ENCODE results near the gene STX7.

Gene STX7

GRCh38 chr6:132410830-132411229 lies 102.1 kb downstream of the STX7 start:
- CTCF ChIA-PET, result no interaction called here

GRCh38 chr6:132405143-132405915 lies 107.6 kb downstream of the STX7 start:
- POLR2A ChIA-PET, result interaction anchor here (0.6 kb wide), 1 partner anchor 378 kb away, joined by 4 read pairs; no protein-coding TSS in a partner anchor
- 100% methylated on average over 1 of the region's 2 CpGs for WGBS (ENCODE audit: insufficient coverage)
- Histone ChIP-seq H3K9me3 (ENCODE audit: control extremely low read depth in 1 of 5, control insufficient read depth in 4 of 5, insufficient read depth in 2 of 5, low read depth in 1 of 5, low read length in 4 of 5) (no peaks in the 10 kb centered on the region), H3K27me3 (replicated peaks in 2 of 5; ENCODE audit: control insufficient read depth in 4 of 5, insufficient read depth in 5 of 5, low read length in 4 of 5) (peaks cover 6 to 51% (median 37%) of the 10 kb centered on the region in 5 experiments), H3K36me3 (ENCODE audit: control insufficient read depth in 4 of 4, insufficient read depth in 4 of 4, low read length in 3 of 4) (no peaks in the 10 kb centered on the region), H3K4me3 (ENCODE audit: control insufficient read depth in 1 of 7, extremely low read depth in 1 of 7, insufficient read depth in 4 of 7, low read depth in 2 of 7, low read length in 6 of 7) (no peak overlapping the region), H3K4me1 (ENCODE audit: control extremely low read depth in 1 of 4, control insufficient read depth in 4 of 4, insufficient read depth in 4 of 4, low read length in 3 of 4) (peaks cover 0 to 15% (median 14%) of the 10 kb centered on the region in 4 experiments), H3K27ac (ENCODE audit: insufficient read depth in 1 of 2, low read depth in 1 of 2, low read length in 2 of 2, poor library complexity in 1 of 2, severe bottlenecking in 2 of 2) (no peak overlapping the region)
- DNase-seq, result peak in 1 of 3 donors; percentile 23
- CTCF ChIA-PET, result no interaction called here

More at GRCh38 chr6:132410830-132411229, 102.1 kb downstream of the STX7 start:
- Histone ChIP-seq H3K27ac (ENCODE audit: insufficient read depth in 1 of 2, low read depth in 1 of 2, low read length in 2 of 2, poor library complexity in 1 of 2, severe bottlenecking in 2 of 2) (no peak overlapping the region), H3K9me3 (ENCODE audit: control extremely low read depth in 1 of 5, control insufficient read depth in 4 of 5, insufficient read depth in 2 of 5, low read depth in 1 of 5, low read length in 4 of 5) (peaks cover 0 to 2% (median 0%) of the 10 kb centered on the region in 5 experiments), H3K36me3 (ENCODE audit: control insufficient read depth in 4 of 4, insufficient read depth in 4 of 4, low read length in 3 of 4) (no peaks in the 10 kb centered on the region), H3K4me3 (ENCODE audit: control insufficient read depth in 1 of 7, extremely low read depth in 1 of 7, insufficient read depth in 4 of 7, low read depth in 2 of 7, low read length in 6 of 7) (no peak overlapping the region), H3K27me3 (replicated peaks in 2 of 5; ENCODE audit: control insufficient read depth in 4 of 5, insufficient read depth in 5 of 5, low read length in 4 of 5) (peaks cover 0 to 8% (median 2%) of the 10 kb centered on the region in 5 experiments), H3K4me1 (ENCODE audit: control extremely low read depth in 1 of 4, control insufficient read depth in 4 of 4, insufficient read depth in 4 of 4, low read length in 3 of 4) (no peaks in the 10 kb centered on the region)
- no CpG with 5 or more reads among the region's 3 CpGs for WGBS (ENCODE audit: insufficient coverage)
- POLR2A ChIA-PET, result no interaction called here
- DNase-seq, result peak in 1 of 3 donors; percentile 17

GRCh38 chr6:132404736-132405135 lies 108.2 kb downstream of the STX7 start:
- H3K9me3 ChIP-seq (ENCODE audit: control extremely low read depth in 1 of 5, control insufficient read depth in 4 of 5, insufficient read depth in 2 of 5, low read depth in 1 of 5, low read length in 4 of 5), result no peaks in the 10 kb centered on the region
- peaks cover 8 to 57% (median 42%) of the 10 kb centered on the region in 5 experiments for H3K27me3 ChIP-seq (replicated peaks in 2 of 5; ENCODE audit: control insufficient read depth in 4 of 5, insufficient read depth in 5 of 5, low read length in 4 of 5)
- no CpG with 5 or more reads among the region's 3 CpGs for WGBS (ENCODE audit: insufficient coverage)
- H3K4me3 ChIP-seq (ENCODE audit: control insufficient read depth in 1 of 7, extremely low read depth in 1 of 7, insufficient read depth in 4 of 7, low read depth in 2 of 7, low read length in 6 of 7), result no peak overlapping the region
- ChIA-PET CTCF (no interaction called here), POLR2A (no interaction called here)
- no peak overlapping the region for H3K27ac ChIP-seq (ENCODE audit: insufficient read depth in 1 of 2, low read depth in 1 of 2, low read length in 2 of 2, poor library complexity in 1 of 2, severe bottlenecking in 2 of 2)
- H3K4me1 ChIP-seq (ENCODE audit: control extremely low read depth in 1 of 4, control insufficient read depth in 4 of 4, insufficient read depth in 4 of 4, low read length in 3 of 4), result peaks cover 0 to 16% (median 14%) of the 10 kb centered on the region in 4 experiments
- no peaks in the 10 kb centered on the region for H3K36me3 ChIP-seq (ENCODE audit: control insufficient read depth in 4 of 4, insufficient read depth in 4 of 4, low read length in 3 of 4)
- DNase-seq, result no peak

- 100% methylated on average over 2 of the region's 2 CpGs for WGBS (ENCODE audit: insufficient coverage)
- ChIA-PET CTCF (no interaction called here), POLR2A (no interaction called here)
- DNase-seq, result no peak
- no peaks in the 10 kb centered on the region for H3K9me3 ChIP-seq (ENCODE audit: control extremely low read depth in 1 of 5, control insufficient read depth in 4 of 5, insufficient read depth in 2 of 5, low read depth in 1 of 5, low read length in 4 of 5)
- H3K27ac ChIP-seq (ENCODE audit: insufficient read depth in 1 of 2, low read depth in 1 of 2, low read length in 2 of 2, poor library complexity in 1 of 2, severe bottlenecking in 2 of 2), result no peak overlapping the region
- no peaks in the 10 kb centered on the region for H3K36me3 ChIP-seq (ENCODE audit: control insufficient read depth in 4 of 4, insufficient read depth in 4 of 4, low read length in 3 of 4)
- H3K4me1 ChIP-seq (ENCODE audit: control extremely low read depth in 1 of 4, control insufficient read depth in 4 of 4, insufficient read depth in 4 of 4, low read length in 3 of 4), result peaks cover 0 to 16% (median 14%) of the 10 kb centered on the region in 4 experiments
- peaks cover 12 to 61% (median 42%) of the 10 kb centered on the region in 5 experiments for H3K27me3 ChIP-seq (replicated peaks in 2 of 5; ENCODE audit: control insufficient read depth in 4 of 5, insufficient read depth in 5 of 5, low read length in 4 of 5)
- no peak overlapping the region for H3K4me3 ChIP-seq (ENCODE audit: control insufficient read depth in 1 of 7, extremely low read depth in 1 of 7, insufficient read depth in 4 of 7, low read depth in 2 of 7, low read length in 6 of 7)
Measured at GRCh38 chr6:132404330-132404729, 108.6 kb downstream of the STX7 start.

- peak overlapping the region; percentile 27 to 77 (median 62) for H3K4me3 ChIP-seq (ENCODE audit: control insufficient read depth in 1 of 7, extremely low read depth in 1 of 7, insufficient read depth in 4 of 7, low read depth in 2 of 7, low read length in 6 of 7)
Measured at GRCh38 chr6:132401618-132402285, 111.2 kb downstream of the STX7 start.

GRCh38 chr6:132400883-132401617 lies 111.9 kb downstream of the STX7 start, which contains the start of gene MOXD1:
MOXD1 (minus strand) TSS chr6:132401475; CDS start chr6:132401426, 49 bp downstream.
- Histone ChIP-seq H3K36me3 (ENCODE audit: control insufficient read depth in 4 of 4, insufficient read depth in 4 of 4, low read length in 3 of 4) (no peaks in the 10 kb centered on the region), H3K4me3 (ENCODE audit: control insufficient read depth in 1 of 7, extremely low read depth in 1 of 7, insufficient read depth in 4 of 7, low read depth in 2 of 7, low read length in 6 of 7) (peak within 1 kb of the TSS; percentile 27 to 77 (median 62)), H3K27ac (ENCODE audit: insufficient read depth in 1 of 2, low read depth in 1 of 2, low read length in 2 of 2, poor library complexity in 1 of 2, severe bottlenecking in 2 of 2) (no peak within 1 kb of the TSS), H3K9me3 (ENCODE audit: control extremely low read depth in 1 of 5, control insufficient read depth in 4 of 5, insufficient read depth in 2 of 5, low read depth in 1 of 5, low read length in 4 of 5) (peaks cover 0 to 3% (median 0%) of the 10 kb centered on the region in 5 experiments), H3K4me1 (ENCODE audit: control extremely low read depth in 1 of 4, control insufficient read depth in 4 of 4, insufficient read depth in 4 of 4, low read length in 3 of 4) (peaks cover 0 to 16% (median 14%) of the 10 kb centered on the region in 4 experiments), H3K27me3 (replicated peaks in 2 of 5; ENCODE audit: control insufficient read depth in 4 of 5, insufficient read depth in 5 of 5, low read length in 4 of 5) (peaks cover 18 to 64% (median 37%) of the 10 kb centered on the region in 5 experiments)
- WGBS (ENCODE audit: insufficient coverage), result under 1% methylated on average over 66 of the region's 87 CpGs
- peak in 2 of 3 donors; percentile 32 to 48 for DNase-seq
- ChIA-PET CTCF (no interaction called here), POLR2A (no interaction called here)

More at GRCh38 chr6:132401618-132402285, 111.2 kb downstream of the STX7 start:
- peaks cover 0 to 16% (median 14%) of the 10 kb centered on the region in 4 experiments for H3K4me1 ChIP-seq (ENCODE audit: control extremely low read depth in 1 of 4, control insufficient read depth in 4 of 4, insufficient read depth in 4 of 4, low read length in 3 of 4)
- no peak for DNase-seq
- no peak overlapping the region for H3K27ac ChIP-seq (ENCODE audit: insufficient read depth in 1 of 2, low read depth in 1 of 2, low read length in 2 of 2, poor library complexity in 1 of 2, severe bottlenecking in 2 of 2)
- peaks cover 18 to 69% (median 42%) of the 10 kb centered on the region in 5 experiments for H3K27me3 ChIP-seq (replicated peaks in 2 of 5; ENCODE audit: control insufficient read depth in 4 of 5, insufficient read depth in 5 of 5, low read length in 4 of 5)
- WGBS (ENCODE audit: insufficient coverage), result 12% methylated on average over 26 of the region's 35 CpGs
- H3K9me3 ChIP-seq (ENCODE audit: control extremely low read depth in 1 of 5, control insufficient read depth in 4 of 5, insufficient read depth in 2 of 5, low read depth in 1 of 5, low read length in 4 of 5), result peaks cover 0 to 3% (median 0%) of the 10 kb centered on the region in 5 experiments
- ChIA-PET POLR2A (no interaction called here), CTCF (no interaction called here)
- H3K36me3 ChIP-seq (ENCODE audit: control insufficient read depth in 4 of 4, insufficient read depth in 4 of 4, low read length in 3 of 4), result no peaks in the 10 kb centered on the region
